Lung (tissue), 12 donors: ENCODE results near the gene PITPNB. TPM values are rescaled to one million over a fixed set of nuclear protein-coding genes. Genes with fewer than 3 reads are reported as not detected.
A peak's percentile ranks its signal among the peaks of the same experiment; 100 is the strongest.

ENCODE experiments used
- ATAC-seq: fragments of 200-7000 bp; cut with Tn5 transposase; one replicate; pipeline ENCODE4 v1.9.1; 2020; ENCODE audit warnings: moderate number of reproducible peaks; ENCODE audit not compliant: insufficient read depth, low FRiP score
- DNase-seq, 3 donors: peaks; one replicate each; pipeline ENCODE4 v3.0.0-alpha.2; 2013 to 2017
- H3K27ac ChIP-seq, 2 donors: one replicate each; pipeline ENCODE4 v1.5.1; 2013; ENCODE audit warnings: mild to moderate bottlenecking in 2 of 2, moderate library complexity in 2 of 2, control low read depth in 1 of 2, inconsistent platforms in 1 of 2, low read depth in 1 of 2, low read length in 1 of 2
- H3K27me3 ChIP-seq, 3 donors: one replicate each; pipeline ENCODE4 v1.5.1; 2013; ENCODE audit warnings: low read length in 2 of 3; ENCODE audit not compliant: control insufficient read depth in 3 of 3, insufficient read depth in 3 of 3
- H3K36me3 ChIP-seq, 4 donors: one replicate each; pipeline ENCODE4 v1.5.1; 2013; ENCODE audit warnings: low read length in 4 of 4, mild to moderate bottlenecking in 1 of 4, moderate library complexity in 1 of 4; ENCODE audit not compliant: control insufficient read depth in 4 of 4, insufficient read depth in 4 of 4
- H3K4me1 ChIP-seq, 5 donors: one replicate each; pipeline ENCODE4 v1.5.1; 2013; ENCODE audit warnings: low read length in 5 of 5, mild to moderate bottlenecking in 2 of 5, moderate library complexity in 1 of 5; ENCODE audit not compliant: control insufficient read depth in 5 of 5, insufficient read depth in 5 of 5
- H3K4me3 ChIP-seq: one replicate; pipeline ENCODE4 v1.5.1; 2013; ENCODE audit warnings: mild to moderate bottlenecking, control low read depth, moderate library complexity
- H3K9ac ChIP-seq, 2 donors: one replicate each; pipeline ENCODE4 v1.5.1; 2013; ENCODE audit warnings: low read length in 2 of 2, control low read depth in 1 of 2; ENCODE audit not compliant: insufficient read depth in 1 of 2
- H3K9me3 ChIP-seq, 4 donors: one replicate each; pipeline ENCODE4 v1.5.1; 2013; ENCODE audit warnings: low read length in 3 of 4, mild to moderate bottlenecking in 1 of 4, moderate library complexity in 1 of 4; ENCODE audit not compliant: control insufficient read depth in 4 of 4, insufficient read depth in 3 of 4
- WGBS, 2 donors: extraction: QIAGEN DNeasy Blood & Tissue Kit; methylation state at CpG; one replicate each; pipeline ENCODE4 v1.1.7; 2013; 5-methylcytosine and 5-hydroxymethylcytosine counted together
- polyA plus RNA-seq, 2 donors: library from polyadenylated mRNA; stranded (reverse); fragments of 200-250 nt; gene quantifications; one replicate each; pipeline ENCODE4 v1.2.1, GENCODE V29; 2013
- total RNA-seq, 2 donors: library from RNA; depleted of rRNA in 1 of 2; stranded (reverse); fragments of >200 nt in 1 of 2; gene quantifications; one replicate each; pipeline ENCODE4 v1.2.1, GENCODE V29; 2014 to 2021
- TF ChIP-seq, protein P1 (sequence below): IDR thresholded peaks from 2 replicates; pipeline ENCODE4 v1.5.1; 2012; ENCODE audit warnings: mild to moderate bottlenecking; ENCODE audit errors: control extremely low read depth, extremely low read depth
- donor health status: control.
- donor health status: control.
- donor health status: Bipolar disorder and iron deficiency.
- donor health status: healthy.
- donor health status: DM: yes; HTN: yes; CAD: no.

Gene PITPNB
- total and polyA plus RNA-seq, 4 donors, result 19.2 to 73.5 (median 37.5) TPM

GRCh38 chr22:27879923-27880322, 39.1 kb downstream of the PITPNB start:
- Histone ChIP-seq H3K9ac (no peak overlapping the region), H3K27ac (no peak overlapping the region), H3K9me3 (peaks cover 0 to 2% (median 0%) of the 10 kb centered on the region in 4 donors), H3K4me3 (no peak overlapping the region), H3K27me3 (no peaks in the 10 kb centered on the region), H3K36me3 (peaks cover 0 to 15% (median 5%) of the 10 kb centered on the region in 4 donors), H3K4me1 (peaks cover 0 to 46% (median 28%) of the 10 kb centered on the region in 5 donors)
- peak in 1 of 3 donors; percentile 42 for DNase-seq
- TF ChIP-seq, protein P1, sequence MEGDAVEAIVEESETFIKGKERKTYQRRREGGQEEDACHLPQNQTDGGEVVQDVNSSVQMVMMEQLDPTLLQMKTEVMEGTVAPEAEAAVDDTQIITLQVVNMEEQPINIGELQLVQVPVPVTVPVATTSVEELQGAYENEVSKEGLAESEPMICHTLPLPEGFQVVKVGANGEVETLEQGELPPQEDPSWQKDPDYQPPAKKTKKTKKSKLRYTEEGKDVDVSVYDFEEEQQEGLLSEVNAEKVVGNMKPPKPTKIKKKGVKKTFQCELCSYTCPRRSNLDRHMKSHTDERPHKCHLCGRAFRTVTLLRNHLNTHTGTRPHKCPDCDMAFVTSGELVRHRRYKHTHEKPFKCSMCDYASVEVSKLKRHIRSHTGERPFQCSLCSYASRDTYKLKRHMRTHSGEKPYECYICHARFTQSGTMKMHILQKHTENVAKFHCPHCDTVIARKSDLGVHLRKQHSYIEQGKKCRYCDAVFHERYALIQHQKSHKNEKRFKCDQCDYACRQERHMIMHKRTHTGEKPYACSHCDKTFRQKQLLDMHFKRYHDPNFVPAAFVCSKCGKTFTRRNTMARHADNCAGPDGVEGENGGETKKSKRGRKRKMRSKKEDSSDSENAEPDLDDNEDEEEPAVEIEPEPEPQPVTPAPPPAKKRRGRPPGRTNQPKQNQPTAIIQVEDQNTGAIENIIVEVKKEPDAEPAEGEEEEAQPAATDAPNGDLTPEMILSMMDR, result no peak
- WGBS, 2 donors, result 96 to 97% methylated on average over 1 of the region's 1 CpG
- ATAC-seq, result no peak

GRCh38 chr22:27878541-27878940, 40.5 kb downstream of the PITPNB start:
- Histone ChIP-seq H3K9me3 (no peaks in the 10 kb centered on the region), H3K27ac (no peak overlapping the region), H3K27me3 (no peaks in the 10 kb centered on the region), H3K36me3 (peaks cover 2 to 10% (median 3%) of the 10 kb centered on the region in 4 donors), H3K4me3 (no peak overlapping the region), H3K9ac (no peak overlapping the region), H3K4me1 (peaks cover 0 to 40% (median 29%) of the 10 kb centered on the region in 5 donors)
- DNase-seq (no peak), ATAC-seq (no peak)
- TF ChIP-seq, protein P1, result no peak

DNA sequence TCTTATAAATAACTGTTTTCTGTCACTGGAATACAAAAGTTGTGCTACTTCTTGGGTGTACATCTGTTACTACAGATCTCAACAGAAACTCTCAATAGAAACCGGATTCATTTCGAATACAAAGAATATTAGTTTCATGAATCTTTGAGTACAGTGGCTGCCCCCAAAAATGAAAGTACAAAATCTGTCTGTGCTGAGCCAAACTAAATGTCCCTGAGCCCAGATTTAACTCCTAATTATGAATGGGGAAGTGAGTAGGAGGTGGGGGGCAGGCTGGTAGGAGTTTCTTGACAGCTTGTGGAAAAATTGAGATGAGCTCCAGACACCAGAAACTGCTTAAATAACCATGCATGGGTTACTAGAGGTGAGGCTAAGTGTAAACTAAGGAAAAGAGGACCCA, 41.6 kb downstream of the PITPNB start:
- ATAC-seq, result no peak
- peaks cover 4 to 13% (median 6%) of the 10 kb centered on the region in 4 donors for H3K36me3 ChIP-seq
- no peaks in the 10 kb centered on the region for H3K27me3 ChIP-seq
- peaks cover 0 to 30% (median 20%) of the 10 kb centered on the region in 5 donors for H3K4me1 ChIP-seq
- H3K27ac ChIP-seq, result no peak overlapping the region
- no peak overlapping the region for H3K9ac ChIP-seq
- 79 to 81% methylated on average over 2 of the region's 2 CpGs for WGBS, 2 donors
- DNase-seq, result no peak
- TF ChIP-seq, protein P1, result no peak
- H3K9me3 ChIP-seq, result no peaks in the 10 kb centered on the region
- H3K4me3 ChIP-seq, result no peak overlapping the region

- no peak for DNase-seq
These were observed 42.4 kb downstream of the PITPNB start for GRCh38 chr22:27876684-27877083.

More at GRCh38 chr22:27876684-27877083, 42.4 kb downstream of the PITPNB start:
- no peaks in the 10 kb centered on the region for H3K9me3 ChIP-seq
- H3K9ac ChIP-seq, result no peak overlapping the region
- H3K36me3 ChIP-seq, result peaks cover 7 to 22% (median 9%) of the 10 kb centered on the region in 4 donors
- H3K27me3 ChIP-seq, result no peaks in the 10 kb centered on the region
- TF ChIP-seq, protein P1, result no peak
- H3K4me3 ChIP-seq, result no peak overlapping the region
- peaks cover 0 to 31% (median 13%) of the 10 kb centered on the region in 5 donors for H3K4me1 ChIP-seq
- no peak for ATAC-seq
- 71 to 78% methylated on average over 1 of the region's 1 CpG for WGBS, 2 donors
- peak overlapping the region in 1 of 2 donors; percentile 33 for H3K27ac ChIP-seq
